Measurements from ENCODE around the gene SPTLC2.

The SPTLC2 gene

GRCh38 chr14:77612011-77612620 is 4.3 kb downstream of the SPTLC2 start:
- no peak overlapping the region for H3K4me3 ChIP-seq (ENCODE audit: low read length)
- DNase-seq (ENCODE audit: low read depth) = no peak
- TF ChIP-seq CTCF (conservative IDR thresholded peaks at IDR 0.05; ENCODE audit: low read depth, low read length) = no peak

GRCh38 chr14:77610553-77610952 is 5.9 kb downstream of the SPTLC2 start:
- H3K4me3 ChIP-seq (ENCODE audit: low read length) = no peak overlapping the region

GRCh38 chr14:77609922-77610321 is 6.5 kb downstream of the SPTLC2 start:
- no peak for DNase-seq (ENCODE audit: low read depth)
- H3K4me3 ChIP-seq (ENCODE audit: low read length) = no peak overlapping the region
- TF ChIP-seq CTCF (conservative IDR thresholded peaks at IDR 0.05; ENCODE audit: low read depth, low read length) = no peak

More at GRCh38 chr14:77610553-77610952, 5.9 kb downstream of the SPTLC2 start:
- no peak for DNase-seq (ENCODE audit: low read depth)
- no peak for TF ChIP-seq CTCF (conservative IDR thresholded peaks at IDR 0.05; ENCODE audit: low read depth, low read length)

GRCh38 chr14:77607741-77608302 is 8.6 kb downstream of the SPTLC2 start:
- TF ChIP-seq CTCF (conservative IDR thresholded peaks at IDR 0.05; ENCODE audit: low read depth, low read length) = no peak
- H3K4me3 ChIP-seq (ENCODE audit: low read length) = no peak overlapping the region
- DNase-seq (ENCODE audit: low read depth) = no peak

- H3K4me3 ChIP-seq (ENCODE audit: low read length) = no peak overlapping the region
- DNase-seq (ENCODE audit: low read depth) = no peak
- no peak for TF ChIP-seq CTCF (conservative IDR thresholded peaks at IDR 0.05; ENCODE audit: low read depth, low read length)
Observed at GRCh38 chr14:77605392-77605972, 11.0 kb downstream of the SPTLC2 start.

GRCh38 chr14:77603654-77604255 is 12.7 kb downstream of the SPTLC2 start:
- DNase-seq (ENCODE audit: low read depth) = no peak
- H3K4me3 ChIP-seq (ENCODE audit: low read length) = no peak overlapping the region
- peak; percentile 29 for TF ChIP-seq CTCF (conservative IDR thresholded peaks at IDR 0.05; ENCODE audit: low read depth, low read length)
